HS-5 (cell line): ENCODE measurements around the gene WDR73.
"Not testable (repeated sequence)": the region's sequence is repeated elsewhere in the genome, so short reads cannot be mapped to it uniquely, and the experiment has no call there.

ENCODE experiments used
- DNase-seq: peaks from one replicate; pipeline ENCODE4 v3.0.0-alpha.2; 2012; ENCODE audit warnings: low read depth

WDR73 gene

DNA sequence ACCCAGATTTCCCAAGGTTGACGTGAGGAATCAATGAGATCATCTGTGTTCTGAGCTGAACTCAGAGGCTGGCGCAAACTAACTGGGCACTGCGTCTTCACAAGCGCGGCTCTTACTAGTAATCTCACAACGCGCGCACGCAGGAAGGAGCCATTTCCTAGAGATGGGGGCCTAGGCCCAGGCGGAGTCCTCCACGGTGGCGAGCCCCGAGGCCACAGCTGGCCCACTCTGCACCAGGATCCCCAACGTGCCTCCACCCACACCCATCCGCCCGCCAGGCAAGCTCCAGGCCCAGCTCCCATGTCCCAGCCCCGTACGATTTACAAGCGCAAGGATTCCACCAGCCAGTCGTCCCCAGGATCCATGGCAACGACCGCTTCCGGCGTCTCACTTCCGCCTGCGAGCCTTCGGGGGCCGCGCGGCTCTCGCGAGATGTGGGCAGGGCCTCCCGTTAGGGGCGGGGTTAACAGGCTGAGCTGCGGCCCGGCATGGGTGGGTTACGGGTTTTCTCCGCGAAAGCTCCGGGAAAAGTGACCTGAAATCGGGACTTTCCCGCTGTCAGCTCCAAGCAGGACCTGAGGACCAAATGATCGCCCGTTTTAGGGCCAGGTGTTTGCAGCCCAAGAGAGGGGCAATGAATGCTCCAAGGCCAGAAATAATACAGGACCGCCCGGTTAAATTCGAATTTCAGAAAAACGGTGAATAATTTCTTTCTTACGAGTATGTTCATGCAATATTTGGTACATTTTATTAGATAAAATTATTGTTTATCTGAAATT is at the start of gene WDR73:
Gene WDR73, minus strand, starts transcription at position 374 of the 779 bp plus-strand sequence. Its CDS starts 9 bp downstream, at position 365.
- DNase-seq = no peak

DNA sequence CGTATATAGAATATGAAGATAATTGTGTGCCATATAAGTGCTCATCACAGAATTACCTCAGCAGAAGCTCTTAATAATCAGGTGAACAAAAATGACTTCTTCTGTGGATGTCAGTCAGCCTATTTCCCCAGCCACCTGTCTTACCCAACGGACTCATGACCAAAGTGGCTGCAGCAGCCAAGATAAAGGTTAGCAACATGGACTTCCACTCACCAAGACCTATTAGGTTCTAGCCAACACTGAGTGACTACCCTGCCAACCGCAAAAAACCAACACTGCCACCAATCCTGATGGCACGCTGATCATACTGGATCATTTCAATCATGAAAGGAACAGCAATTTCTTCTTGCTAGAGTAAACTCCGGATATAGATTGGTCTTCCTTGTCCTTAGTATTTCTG is 49.7 kb upstream of the WDR73 start:
- no peak for DNase-seq

DNA sequence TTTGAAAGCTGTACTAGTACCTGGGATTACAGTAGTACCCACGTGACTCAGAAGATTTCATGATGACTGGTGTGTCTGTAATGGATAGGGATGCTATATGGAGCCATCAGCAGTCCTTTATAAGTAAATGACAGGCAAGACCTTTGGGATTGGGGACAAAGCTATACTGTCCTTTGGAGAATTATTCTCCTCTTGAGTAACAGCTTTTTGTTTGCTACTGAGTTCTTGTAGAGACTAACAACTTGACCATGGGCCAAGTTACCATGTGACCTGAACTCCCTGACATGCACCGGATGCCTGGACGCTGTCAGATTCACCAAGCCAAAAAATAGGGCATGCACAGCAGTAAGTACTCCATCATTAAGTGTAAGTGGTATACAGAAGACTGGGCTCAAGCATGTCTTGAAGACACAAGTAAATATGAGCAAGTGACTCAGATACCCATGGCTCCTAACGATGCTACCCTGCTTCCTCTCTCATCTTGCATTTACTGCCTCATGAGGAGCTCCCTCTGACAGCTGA is 48.9 kb upstream of the WDR73 start:
- no peak for DNase-seq

DNA sequence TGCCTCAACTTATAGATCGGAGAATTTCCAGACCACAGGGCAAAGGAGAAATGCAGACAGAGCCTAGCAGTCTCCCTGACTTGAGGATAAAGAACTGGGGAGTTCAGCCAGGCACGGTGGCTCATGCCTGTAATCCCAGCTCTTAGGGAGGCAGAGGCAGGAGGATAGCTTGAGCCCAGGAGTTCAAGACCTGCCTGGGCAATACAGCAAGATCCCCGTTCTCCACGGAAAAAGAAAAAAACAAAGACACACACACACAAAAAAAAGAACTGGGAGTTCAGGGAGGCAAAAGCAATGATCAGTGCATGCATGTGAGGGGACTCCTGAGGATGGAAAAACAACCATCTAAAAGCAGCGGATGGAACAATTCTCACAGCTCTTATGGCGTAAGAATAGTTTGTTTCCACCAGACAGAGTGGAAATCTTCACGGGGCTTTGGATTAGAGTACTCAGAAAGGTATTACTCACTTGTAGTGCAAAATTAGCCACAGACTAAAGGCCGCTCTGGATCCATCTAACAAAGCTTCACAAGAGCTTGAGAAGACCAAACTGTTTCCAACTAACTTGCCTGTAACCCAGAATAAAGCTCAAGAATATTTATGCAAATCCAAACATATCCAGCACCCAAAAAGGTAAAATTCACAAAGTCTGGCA is 45.6 kb upstream of the WDR73 start:
- DNase-seq = no peak

DNA sequence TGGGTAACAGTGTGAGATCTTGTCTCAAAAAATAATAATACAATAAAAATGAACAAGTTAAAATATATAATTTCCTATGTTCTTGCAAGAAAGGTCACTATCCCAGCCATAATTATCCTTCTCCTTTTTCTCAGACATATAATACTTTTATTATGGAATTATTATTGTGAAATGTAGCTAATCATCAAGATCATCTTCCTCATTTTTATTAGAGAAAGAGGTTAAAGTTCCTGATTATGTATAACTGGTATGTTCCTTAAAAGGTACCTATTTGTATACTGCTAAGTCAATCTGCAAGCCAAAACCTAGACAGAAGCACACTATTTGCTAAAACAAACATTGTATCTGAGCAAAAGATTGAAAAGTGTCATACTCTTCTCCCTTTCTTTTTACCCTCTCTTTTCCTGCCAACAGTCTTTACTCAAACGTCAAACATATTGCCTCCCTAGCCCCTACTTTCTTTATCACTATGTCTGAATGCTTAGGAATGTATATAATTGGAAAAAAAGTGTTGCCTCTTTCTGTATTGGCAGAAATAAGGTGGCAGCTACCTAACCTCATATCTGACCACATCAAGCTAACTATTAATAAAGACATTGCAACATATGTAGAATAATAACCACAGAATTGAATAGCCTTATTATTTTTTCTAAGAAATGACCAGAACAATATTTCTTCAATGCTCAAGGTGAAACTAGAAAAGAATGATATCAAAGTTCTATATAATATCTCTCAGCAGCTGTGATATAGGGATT is 43.3 kb upstream of the WDR73 start:
- DNase-seq = no peak

DNA sequence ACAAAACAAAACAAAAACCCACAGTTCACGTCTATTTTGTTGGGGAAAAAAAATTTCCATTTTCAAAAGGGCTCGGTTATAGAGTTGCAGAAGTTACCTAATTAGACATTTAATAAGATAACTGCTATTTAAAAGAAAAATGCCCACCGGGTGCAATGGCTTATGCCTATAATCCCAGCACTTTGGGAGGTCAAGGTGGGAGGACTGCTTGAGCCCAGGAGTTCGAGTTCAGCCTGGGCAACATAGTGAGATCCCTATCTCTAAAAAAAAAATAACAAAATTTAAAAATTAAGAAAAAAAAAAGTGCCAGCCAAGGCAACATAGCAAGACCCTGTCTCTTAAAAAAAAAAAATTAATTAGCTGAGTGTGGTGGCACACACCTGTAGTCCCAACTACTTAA is 42.7 kb upstream of the WDR73 start:
- DNase-seq = no peak

DNA sequence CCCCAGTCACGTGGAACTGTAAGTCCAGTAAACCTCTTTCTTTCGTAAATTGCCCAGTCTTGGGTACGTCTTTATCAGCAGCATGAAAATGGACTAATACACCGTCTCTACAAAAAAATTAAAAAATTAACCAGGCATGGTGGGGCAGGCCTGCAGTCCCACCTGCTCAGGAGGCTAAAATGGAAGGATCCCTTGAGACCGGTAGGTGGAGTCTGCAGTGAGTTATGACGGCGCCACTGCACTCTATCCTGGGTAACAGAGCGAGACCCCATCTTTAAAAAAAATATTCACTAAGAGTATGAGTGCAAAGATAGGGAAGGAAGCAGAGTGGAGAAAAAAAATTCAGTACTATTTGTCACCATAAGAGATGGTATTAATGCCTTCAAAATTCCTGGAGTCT is 36.3 kb upstream of the WDR73 start:
- DNase-seq = no peak

DNA sequence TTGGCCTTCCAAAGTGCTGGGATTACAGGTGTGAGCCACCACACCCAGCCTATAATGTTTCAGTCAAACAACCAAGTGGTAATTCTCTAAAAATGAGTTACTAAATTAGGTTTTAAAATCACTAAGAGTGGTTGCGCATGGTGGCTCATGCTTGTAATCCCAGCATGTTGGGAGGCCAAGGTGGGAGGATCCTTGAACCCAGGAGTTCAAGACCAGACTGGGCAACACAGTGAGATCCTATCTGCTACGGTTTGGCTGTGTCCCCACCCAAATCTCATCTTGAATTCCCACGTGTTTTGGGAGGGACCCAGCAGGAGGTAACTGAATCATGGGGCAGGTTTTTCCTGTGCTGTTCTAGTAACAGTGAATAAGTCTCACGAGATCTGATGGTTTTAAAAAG is 35.8 kb upstream of the WDR73 start:
- DNase-seq = no peak

DNA sequence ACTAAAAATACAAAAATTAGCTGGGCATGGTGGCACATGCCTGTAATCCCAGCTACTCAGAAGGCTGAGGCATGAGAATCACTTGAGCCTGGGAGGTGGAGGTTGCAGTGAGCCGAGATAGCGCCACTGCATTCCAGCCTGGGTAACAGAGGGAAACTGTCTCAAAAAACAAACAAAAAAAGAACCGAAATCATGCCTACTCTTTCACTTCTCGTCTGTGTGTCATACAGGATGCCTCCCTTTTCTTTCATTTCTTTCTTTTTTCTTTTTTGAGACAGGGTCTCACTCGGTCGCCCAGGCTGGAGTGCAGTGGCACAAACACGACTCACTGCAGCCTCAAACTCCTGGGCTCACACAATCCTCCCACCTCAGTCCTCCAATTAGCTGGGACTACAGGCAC is 32.4 kb upstream of the WDR73 start:
- not testable (repeated sequence) for DNase-seq

DNA sequence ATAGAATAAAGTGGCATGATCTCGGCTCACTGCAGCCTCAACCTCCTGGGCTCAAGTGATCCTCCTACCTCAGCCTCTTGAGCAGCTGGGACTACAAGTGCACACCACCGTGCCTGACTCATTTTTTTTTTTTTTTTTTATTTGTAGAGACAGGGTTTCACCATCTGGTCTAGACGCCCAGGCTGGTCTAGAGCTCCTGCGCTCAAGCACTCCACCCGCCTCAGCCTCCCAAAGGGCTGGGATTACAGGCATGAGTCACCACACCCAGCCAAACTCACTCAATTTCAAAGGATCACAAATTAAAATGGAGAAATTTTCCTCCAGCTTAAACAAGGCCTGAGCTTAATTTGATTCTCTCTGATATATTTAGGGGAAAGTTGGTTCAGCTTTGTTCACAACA is 31.2 kb upstream of the WDR73 start:
- peak; percentile 52 for DNase-seq

DNA sequence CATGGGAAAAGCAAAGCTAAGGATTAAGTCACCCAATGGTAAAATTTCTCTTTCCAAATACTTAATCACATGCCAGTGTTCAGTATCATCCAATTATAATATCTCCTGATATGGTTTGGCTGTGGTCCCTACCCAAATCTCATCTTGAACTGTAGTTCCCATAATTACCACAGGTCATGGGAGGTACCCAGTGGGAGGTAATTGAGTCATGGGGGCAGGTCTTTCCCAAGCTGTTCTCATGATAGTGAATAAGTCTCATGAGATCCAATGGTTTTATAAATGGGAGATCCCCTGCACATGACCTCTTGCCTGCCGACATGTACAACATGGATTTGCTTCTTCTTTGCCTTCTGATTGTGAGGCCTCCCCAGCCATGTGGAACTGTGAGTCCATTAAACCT is 30.0 kb upstream of the WDR73 start:
- no peak for DNase-seq

DNA sequence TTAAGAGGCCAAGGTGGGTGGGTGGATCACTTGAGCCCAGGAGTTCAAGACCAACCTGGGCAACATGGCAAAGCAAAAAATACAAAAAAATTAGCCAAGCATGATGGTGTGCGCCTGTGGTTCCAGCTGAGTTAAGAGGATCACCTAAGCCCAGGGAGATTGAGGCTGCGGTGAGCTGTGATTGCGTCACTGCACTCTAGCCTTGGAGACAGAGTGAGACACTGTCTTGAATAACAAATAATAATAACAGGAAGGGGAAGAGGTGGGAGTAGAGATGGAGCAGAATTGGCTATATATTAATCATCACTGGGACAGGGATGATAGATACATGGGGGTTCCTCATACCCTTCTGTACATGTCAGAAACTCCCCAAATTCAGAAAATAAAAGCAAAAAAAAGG is 27.7 kb upstream of the WDR73 start:
- no peak for DNase-seq

DNA sequence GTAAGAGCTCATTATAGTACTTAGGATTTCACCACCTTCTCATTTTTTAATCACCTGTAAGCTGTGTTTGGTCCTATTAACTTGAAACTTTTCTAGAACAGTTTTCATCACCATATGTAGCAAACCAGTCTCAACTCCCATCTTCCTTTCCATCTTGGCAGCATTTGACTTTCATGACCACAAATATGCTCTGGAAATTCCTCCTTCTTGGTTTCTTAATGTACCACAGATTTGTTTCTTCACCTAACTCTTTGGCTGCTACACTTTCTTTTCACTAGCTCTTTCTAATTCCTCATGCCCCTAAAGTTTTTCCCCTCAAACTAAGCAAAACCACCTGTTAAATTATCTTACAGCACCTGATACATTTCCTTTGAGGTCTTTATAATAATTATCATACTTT is 17.1 kb upstream of the WDR73 start:
- peak; percentile 28 for DNase-seq

DNA sequence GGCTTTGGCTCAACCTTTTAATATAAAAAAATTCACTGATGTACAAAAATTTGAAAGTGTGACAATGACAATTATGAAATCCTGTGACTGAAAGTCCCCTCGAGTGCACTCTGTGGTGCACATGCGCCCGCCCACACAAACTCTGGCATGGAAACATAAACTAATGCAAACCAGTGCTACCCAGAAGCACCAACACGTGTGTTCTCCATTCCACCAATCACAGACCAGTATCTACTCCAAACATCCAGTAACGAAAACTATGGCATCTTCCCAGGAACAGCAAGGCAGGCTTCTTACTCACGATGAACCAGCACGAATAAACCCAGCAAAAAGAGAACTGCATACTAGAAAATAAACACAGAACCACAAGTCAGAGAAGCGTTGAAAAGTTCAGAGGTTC is 15.6 kb upstream of the WDR73 start:
- DNase-seq = no peak

DNA sequence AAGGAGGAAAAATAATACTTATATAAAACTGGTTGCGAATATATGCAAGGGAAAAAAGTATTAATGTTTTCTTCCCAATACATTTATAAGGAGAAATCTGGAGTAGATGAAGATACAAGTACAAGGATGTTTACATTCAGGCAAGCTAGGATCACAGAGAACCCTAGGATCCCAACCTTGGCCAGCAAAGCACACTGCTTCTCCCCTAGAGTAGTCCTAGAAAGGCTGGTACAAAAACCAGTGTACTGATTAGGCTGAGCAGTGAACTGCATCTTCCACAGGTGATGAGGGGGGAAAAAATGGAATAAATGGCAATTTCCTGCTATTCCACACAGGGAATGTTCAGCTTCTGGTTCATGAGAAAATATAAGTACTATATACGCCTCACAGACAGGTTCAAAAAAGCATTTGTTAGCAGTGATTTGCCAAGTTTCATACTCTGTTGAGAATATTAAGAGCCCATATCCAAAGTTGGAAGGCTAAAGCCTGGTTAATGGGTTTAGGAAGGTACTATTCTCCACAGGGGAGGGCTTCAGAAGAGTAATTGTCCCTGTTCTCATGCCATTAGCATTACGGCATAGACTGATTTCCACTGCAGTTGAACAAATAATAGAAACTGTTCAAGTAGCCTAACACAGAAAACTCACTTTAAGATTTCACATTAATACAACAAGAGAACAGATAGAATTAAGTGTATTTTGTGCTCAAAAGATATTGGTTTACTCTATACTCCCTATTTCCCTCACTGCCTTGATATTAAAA is 14.3 kb upstream of the WDR73 start:
- no peak for DNase-seq

DNA sequence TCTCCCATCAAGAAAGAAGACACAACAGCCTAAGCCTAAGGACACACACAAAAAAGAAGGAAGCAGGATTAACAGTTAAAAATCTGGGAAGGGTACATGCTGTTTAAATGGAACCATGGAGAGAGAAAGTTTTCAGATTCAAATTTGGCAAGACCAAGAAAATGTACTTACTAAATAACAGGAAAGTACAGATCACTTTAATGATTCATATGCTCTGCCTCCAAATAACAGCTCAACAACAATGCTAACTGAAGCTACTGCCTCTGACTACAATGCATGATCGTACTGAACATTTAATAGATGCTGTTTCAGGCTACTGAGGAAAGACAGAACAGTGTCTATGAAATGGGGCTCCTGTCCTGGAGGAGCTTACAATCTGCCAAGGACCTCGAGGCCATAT is 12.3 kb upstream of the WDR73 start:
- DNase-seq = no peak

DNA sequence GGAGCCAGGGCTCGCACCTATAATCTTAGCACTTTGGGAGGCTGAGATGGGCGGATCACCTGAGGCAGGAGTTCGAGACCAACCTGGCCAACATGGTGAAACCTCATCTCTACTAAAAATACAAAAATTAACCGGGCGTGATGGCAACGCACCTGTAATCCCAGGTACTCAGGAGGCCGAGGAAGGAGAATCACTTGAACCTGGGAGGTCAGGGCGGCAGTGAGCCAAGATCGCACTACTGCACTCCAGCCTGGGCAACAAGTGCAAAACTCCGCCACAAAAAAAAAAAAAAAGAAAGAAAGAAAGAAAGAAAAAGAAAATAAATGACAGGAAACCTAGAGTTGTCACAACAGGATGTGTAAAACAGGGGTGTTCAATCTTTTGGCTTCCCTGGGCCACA is 6.9 kb upstream of the WDR73 start:
- DNase-seq = no peak

DNA sequence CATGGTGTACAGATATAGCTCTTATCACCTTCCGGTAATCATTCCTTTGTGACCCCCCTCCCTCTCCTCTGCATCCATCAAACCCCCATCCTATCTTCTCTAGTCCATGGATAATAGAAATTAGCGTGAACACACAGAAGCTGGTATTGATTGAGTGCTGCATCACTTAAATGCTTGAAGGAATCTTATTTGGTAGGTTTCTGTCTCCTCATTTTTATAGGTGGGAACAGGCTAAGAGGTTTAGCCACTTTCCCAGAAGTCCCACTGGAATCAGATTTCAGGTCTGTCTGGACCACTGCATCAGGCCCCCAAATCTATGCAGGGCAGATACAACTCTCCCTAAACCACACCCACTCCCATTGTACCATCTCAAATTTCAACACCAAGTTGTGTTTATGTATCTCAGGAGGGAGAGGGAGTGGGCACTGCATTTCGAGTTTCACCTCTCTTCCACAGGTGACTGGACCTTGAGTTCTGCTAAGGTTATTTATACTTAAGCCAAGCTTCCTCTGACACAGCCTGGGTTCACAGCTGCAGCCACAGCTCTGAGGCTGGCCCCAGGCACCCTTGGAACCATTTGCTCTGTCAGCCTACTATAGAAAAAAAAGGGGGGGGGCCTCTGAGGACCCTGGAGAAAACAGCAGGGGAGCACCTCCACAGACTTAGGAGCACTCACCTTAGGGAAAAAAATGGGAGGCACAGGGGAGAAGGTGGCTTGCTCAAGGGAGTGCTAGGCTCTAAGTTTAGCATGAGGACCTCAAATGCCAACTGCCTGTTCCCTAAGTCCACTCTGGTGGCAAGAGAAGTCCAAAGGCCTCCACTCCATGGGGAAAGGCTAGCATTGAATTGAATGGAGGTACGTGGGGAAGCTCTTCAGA is 6.1 kb upstream of the WDR73 start:
- no peak for DNase-seq

DNA sequence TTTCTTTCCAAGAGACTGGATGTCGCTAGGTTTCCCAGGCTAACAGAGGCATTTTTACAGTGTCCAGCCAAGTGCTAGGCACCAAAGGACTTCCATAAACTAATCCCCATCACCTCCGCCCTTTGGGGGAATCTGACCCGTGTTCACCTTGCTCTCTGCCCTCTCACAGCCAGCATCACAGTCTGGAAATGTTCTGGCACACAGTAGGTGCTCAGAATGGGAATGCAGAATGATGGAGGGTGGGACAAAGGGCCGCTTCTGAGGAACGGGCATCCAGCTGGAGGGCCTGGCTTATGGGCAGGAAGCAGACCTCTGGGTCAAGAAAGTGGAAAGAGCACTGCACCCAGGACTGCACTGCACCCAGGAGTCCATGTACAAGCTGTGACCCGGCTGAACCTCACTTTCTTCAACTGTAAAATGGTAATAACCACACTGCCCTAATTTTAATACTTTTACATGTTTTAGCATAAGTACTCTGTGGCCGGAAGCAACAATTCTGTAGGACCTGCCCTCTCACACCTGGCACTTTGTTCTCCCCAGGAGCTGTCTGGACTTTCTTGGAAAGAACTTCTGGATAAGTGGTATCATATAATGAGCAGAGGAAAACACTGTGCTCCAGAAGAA is 4.8 kb upstream of the WDR73 start:
- no peak for DNase-seq

DNA sequence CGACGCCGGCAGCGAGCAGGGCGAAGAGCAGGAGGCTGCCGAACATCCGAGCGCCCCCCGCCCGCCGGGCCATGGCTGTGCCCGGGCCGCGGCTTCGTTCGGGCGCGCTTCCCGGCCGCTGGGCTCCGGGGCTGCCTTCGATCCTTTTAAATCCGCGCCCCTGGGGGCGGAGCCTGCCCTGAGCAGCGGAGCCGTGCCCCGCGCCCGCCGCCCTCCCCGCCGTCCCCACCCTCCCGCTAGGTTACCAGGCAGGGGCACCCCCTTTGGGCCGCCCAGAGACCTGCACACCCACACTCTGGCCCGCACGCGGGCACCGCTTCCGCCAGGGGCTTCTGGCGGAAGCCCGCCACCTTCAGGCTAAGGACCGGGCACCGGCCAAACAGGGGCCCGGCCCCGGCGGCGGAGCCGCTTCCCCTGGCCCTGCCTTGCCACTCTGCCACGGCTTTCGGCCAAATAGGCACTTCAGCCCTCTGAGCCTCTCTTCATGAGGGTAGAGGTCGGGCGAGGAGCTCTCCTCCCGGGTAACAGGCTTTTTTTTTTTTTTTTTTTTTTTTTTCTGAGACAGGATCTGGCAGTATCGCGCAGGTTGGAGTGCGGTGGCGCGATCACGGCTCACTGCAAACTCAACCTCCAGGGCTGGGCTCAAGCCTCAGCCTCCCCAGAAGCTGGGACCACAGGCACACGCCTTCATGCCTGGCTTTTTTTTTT is 4.2 kb upstream of the WDR73 start, which contains the start of gene NMB:
Gene NMB, minus strand, starts transcription at position 120 of the 708 bp plus-strand sequence. Its CDS starts 47 bp downstream, at position 73.
- DNase-seq = no peak
